ENCODE data around the gene POP7.

DNA sequence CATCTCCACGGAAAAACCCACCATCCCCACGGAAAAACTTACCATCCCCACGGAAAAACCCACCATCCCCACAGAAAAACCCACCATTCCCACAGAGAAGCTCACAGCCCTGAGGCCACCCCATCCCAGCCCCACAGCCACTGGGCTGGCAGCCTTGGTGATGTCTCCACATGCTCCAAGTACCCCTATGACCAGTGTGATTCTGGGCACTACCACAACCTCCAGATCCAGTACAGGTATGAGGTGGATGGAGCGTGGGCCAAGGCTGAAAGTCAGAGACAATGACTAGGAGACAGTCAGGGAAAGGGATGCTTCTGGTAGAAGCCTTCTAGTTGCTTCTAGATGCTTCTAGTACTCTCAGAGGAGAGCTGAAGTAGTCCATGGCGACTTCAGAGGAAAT, 47.1 kb downstream of the POP7 start:
- TF ChIP-seq ZFP3 (CRISPR knock-in tag; IDR thresholded peaks at IDR 0.05) (no peak), ZC3H10 (CRISPR knock-in tag; IDR thresholded peaks at IDR 0.05) (no peak), TOX (CRISPR knock-in tag; IDR thresholded peaks at IDR 0.05; ENCODE audit: borderline replicate concordance) (no peak), ISL1 (CRISPR knock-in tag; IDR thresholded peaks at IDR 0.05) (no peak)
- TF ChIP-seq, protein P1, sequence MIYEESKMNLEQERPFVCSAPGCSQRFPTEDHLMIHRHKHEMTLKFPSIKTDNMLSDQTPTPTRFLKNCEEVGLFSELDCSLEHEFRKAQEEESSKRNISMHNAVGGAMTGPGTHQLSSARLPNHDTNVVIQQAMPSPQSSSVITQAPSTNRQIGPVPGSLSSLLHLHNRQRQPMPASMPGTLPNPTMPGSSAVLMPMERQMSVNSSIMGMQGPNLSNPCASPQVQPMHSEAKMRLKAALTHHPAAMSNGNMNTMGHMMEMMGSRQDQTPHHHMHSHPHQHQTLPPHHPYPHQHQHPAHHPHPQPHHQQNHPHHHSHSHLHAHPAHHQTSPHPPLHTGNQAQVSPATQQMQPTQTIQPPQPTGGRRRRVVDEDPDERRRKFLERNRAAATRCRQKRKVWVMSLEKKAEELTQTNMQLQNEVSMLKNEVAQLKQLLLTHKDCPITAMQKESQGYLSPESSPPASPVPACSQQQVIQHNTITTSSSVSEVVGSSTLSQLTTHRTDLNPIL (CRISPR knock-in tag; IDR thresholded peaks at IDR 0.05; ENCODE audit: low read depth) = no peak
